Osteocyte (in vitro differentiated cells): Measurements from ENCODE around the gene DMD. TPM values are rescaled to one million over a fixed set of nuclear protein-coding genes. Genes with fewer than 3 reads are reported as not detected.
A peak's percentile ranks its signal among the peaks of the same experiment; 100 is the strongest.

Experiments used
- DNase-seq: peaks from one replicate; pipeline ENCODE4 v3.0.0; 2021; ENCODE audit warnings: mixed read lengths; ENCODE audit not compliant: unreplicated experiment; ENCODE audit errors: extremely low spot score
- H3K27ac Mint-ChIP-seq: one replicate; pipeline ENCODE4 v1.8.0; 2021; ENCODE audit warnings: mild to moderate bottlenecking, mixed read lengths; ENCODE audit not compliant: unreplicated experiment
- H3K27me3 Mint-ChIP-seq: one replicate; pipeline ENCODE4 v1.8.0; 2021; ENCODE audit warnings: mixed read lengths; ENCODE audit not compliant: unreplicated experiment
- H3K36me3 Mint-ChIP-seq: one replicate; pipeline ENCODE4 v1.8.0; 2021; ENCODE audit warnings: mixed read lengths; ENCODE audit not compliant: unreplicated experiment
- H3K4me1 Mint-ChIP-seq: one replicate; pipeline ENCODE4 v1.8.0; 2021; ENCODE audit warnings: mixed read lengths; ENCODE audit not compliant: unreplicated experiment
- H3K4me3 Mint-ChIP-seq: one replicate; pipeline ENCODE4 v1.8.0; 2021; ENCODE audit warnings: mild to moderate bottlenecking, moderate library complexity, mixed read lengths; ENCODE audit not compliant: unreplicated experiment
- H3K9me3 Mint-ChIP-seq: one replicate; pipeline ENCODE4 v1.8.0; 2021; ENCODE audit warnings: mixed read lengths; ENCODE audit not compliant: unreplicated experiment
- total RNA-seq: library from RNA; stranded (reverse); gene quantifications from 2 replicates; pipeline ENCODE4 v1.2.1, GENCODE V29; 2021
- TF ChIP-seq, protein P1 (sequence below): fragments of 200-600 bp; sonication (generic); IDR thresholded peaks from 2 replicates; pipeline ENCODE4 v1.5.0; 2021; ENCODE audit warnings: antibody characterized with exemption, mild to moderate bottlenecking, moderate library complexity

DMD gene
- total RNA-seq, 1 donor from 2014 or later, result 317 TPM

DNA sequence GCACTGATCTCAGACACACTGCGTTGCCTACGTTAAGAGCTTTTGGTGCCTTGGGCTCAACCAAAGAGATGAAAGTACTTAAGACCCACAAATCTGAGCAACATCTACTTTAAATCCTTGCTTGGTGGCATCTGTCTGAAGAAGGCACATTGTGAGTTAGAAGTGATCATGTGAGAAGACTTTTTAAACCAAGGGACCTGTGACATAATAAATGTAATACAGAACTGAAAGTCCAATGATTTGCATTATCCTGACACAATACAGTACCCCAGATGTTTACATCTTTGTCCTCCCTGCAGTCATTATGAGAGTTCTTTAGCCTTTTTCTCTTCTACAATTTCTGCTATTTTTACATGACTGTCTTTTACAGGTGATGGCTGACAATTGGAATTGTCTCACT lies 2042.8 kb downstream of the DMD start:
- TF ChIP-seq, protein P1, sequence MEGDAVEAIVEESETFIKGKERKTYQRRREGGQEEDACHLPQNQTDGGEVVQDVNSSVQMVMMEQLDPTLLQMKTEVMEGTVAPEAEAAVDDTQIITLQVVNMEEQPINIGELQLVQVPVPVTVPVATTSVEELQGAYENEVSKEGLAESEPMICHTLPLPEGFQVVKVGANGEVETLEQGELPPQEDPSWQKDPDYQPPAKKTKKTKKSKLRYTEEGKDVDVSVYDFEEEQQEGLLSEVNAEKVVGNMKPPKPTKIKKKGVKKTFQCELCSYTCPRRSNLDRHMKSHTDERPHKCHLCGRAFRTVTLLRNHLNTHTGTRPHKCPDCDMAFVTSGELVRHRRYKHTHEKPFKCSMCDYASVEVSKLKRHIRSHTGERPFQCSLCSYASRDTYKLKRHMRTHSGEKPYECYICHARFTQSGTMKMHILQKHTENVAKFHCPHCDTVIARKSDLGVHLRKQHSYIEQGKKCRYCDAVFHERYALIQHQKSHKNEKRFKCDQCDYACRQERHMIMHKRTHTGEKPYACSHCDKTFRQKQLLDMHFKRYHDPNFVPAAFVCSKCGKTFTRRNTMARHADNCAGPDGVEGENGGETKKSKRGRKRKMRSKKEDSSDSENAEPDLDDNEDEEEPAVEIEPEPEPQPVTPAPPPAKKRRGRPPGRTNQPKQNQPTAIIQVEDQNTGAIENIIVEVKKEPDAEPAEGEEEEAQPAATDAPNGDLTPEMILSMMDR, result no peak
- Mint-ChIP-seq H3K27ac (no peak overlapping the region), H3K9me3 (peaks cover 14% of the 10 kb centered on the region), H3K4me3 (no peak overlapping the region), H3K27me3 (no peaks in the 10 kb centered on the region), H3K4me1 (peaks cover 13% of the 10 kb centered on the region), H3K36me3 (peaks cover 69% of the 10 kb centered on the region)
- DNase-seq, result no peak

DNA sequence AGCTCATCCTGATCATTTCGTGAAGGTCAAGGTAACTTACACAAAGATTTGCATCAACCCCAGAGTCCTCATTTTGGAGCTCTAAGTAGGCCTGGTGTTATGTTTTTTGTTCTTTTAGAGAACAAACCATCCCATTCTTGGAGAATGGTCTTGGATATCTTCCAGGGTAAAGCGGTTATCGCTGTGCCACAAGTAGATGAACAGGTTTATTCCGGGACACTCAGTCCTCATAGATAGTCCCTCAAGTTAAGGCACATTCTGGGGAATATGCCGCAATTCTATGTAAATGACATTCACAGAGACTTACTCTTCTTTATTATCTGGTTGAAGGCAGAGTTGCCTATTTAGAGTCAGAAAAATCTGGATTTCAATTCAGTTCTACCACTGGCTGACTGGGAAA lies 2044.5 kb downstream of the DMD start:
- H3K27ac Mint-ChIP-seq, result peak overlapping the region; percentile 65
- TF ChIP-seq, protein P1, result no peak

DNA sequence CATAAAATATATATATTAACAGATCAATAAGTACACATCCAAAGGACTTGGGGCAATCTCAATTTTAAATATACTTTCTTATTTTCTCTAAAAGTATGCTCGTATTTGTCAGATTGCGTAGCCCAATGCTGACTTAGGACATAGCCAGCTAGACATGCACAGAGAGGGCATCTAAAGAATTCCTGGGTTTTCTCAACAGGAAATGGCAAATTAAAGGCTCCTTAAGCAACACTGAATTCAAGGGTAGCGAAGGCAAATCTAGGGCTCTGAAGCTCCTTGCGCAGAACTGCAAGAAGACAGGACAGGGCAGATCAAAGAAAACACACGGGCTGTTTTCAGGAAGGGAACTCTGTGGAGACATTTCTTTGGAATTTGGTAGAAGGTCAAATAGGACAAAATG lies 2044.9 kb downstream of the DMD start:
- Mint-ChIP-seq H3K27me3 (no peaks in the 10 kb centered on the region), H3K36me3 (peaks cover 61% of the 10 kb centered on the region), H3K9me3 (peaks cover 20% of the 10 kb centered on the region), H3K27ac (peak overlapping the region; percentile 65), H3K4me3 (no peak overlapping the region), H3K4me1 (peaks cover 13% of the 10 kb centered on the region)
- no peak for DNase-seq
- TF ChIP-seq, protein P1, result no peak

More for the DNA sequence above, 2044.5 kb downstream of the DMD start:
- Mint-ChIP-seq H3K36me3 (peaks cover 64% of the 10 kb centered on the region), H3K27me3 (no peaks in the 10 kb centered on the region), H3K4me3 (no peak overlapping the region), H3K9me3 (peaks cover 20% of the 10 kb centered on the region), H3K4me1 (peaks cover 13% of the 10 kb centered on the region)
- no peak for DNase-seq

DNA sequence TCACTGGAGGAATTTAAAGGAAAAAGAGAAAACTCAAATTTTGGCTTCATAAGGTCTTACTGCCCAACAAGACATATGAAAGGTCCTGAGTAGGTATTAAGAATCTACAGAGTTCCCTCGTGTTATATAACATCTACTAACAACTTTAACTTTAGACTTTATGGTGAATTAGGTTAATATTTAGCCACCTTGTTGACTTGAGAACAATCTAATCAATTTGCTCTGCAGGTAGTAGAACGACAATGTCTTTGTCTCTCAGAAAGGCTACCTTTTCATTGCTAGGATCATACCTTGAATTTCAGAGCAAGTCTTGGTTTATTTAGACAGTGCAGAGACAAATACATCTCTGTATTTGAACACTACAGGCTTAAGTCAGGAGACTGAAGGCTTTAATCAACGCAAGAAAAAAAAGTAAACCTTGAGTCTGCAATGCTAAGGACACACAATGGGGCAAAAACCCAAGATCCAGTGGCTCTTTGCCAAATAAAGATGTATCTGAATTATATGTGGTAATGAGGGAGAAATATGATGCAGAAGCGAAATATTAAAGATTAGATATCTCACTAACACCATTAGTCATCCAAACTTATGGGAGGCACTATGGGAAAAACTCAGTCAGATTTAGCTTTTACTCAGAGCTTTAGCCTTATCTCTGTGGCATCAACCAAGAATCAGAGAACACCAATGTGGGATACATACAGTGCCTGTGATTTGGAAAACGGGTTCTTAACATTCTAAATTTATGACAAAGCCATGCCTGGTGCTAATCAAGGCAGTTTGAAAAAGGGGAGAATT lies 2045.9 kb downstream of the DMD start:
- peaks cover 57% of the 10 kb centered on the region for H3K36me3 Mint-ChIP-seq
- H3K27ac Mint-ChIP-seq, result no peak overlapping the region
- peaks cover 13% of the 10 kb centered on the region for H3K4me1 Mint-ChIP-seq
- TF ChIP-seq, protein P1, result no peak
- H3K4me3 Mint-ChIP-seq, result no peak overlapping the region
- no peaks in the 10 kb centered on the region for H3K27me3 Mint-ChIP-seq
- H3K9me3 Mint-ChIP-seq, result peaks cover 20% of the 10 kb centered on the region
- DNase-seq, result no peak

DNA sequence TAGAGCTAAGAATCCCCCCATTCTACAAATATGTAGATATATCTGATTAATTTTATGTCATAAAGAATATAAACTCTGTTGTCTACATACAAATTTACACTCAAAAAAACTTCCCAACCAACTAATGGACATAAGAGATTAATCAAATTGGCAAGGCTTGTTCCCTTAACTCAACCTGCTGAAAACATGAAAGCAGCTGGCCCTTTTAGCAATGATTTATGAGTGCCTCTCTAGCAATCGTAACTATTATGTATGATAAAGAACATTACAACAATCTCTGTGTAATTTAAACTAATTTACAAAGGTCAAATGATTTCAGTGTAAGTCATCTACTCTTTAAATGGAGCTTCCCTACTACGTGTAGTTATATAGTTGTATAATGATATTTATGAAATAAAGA lies 2056.4 kb downstream of the DMD start:
- H3K9me3 Mint-ChIP-seq, result peaks cover 17% of the 10 kb centered on the region
- peaks cover 30% of the 10 kb centered on the region for H3K36me3 Mint-ChIP-seq
- H3K27ac Mint-ChIP-seq, result no peak overlapping the region
- TF ChIP-seq, protein P1, result no peak
- DNase-seq, result no peak
- H3K4me3 Mint-ChIP-seq, result no peak overlapping the region
- no peaks in the 10 kb centered on the region for H3K4me1 Mint-ChIP-seq
- H3K27me3 Mint-ChIP-seq, result no peaks in the 10 kb centered on the region
